H9 (cell line): ENCODE results near the gene MTG1. TPM values are rescaled to one million over a fixed set of nuclear protein-coding genes. Genes with fewer than 3 reads are reported as not detected.

Experiments
- DNase-seq: peaks from one replicate; pipeline ENCODE4 v3.0.0-alpha.2; 2017
- H2AFZ ChIP-seq: one replicate; pipeline ENCODE4 v1.6.1; 2013; ENCODE audit warnings: mild to moderate bottlenecking, low read length, control low read depth, moderate library complexity
- H2AK5ac ChIP-seq: 2 replicates; pipeline ENCODE4 v1.6.1; 2013; ENCODE audit warnings: low read length, control low read depth, mixed read lengths; ENCODE audit not compliant: insufficient read length
- H2BK120ac ChIP-seq: one replicate; pipeline ENCODE4 v1.6.1; 2013; ENCODE audit warnings: low read depth, mild to moderate bottlenecking, low read length, control low read depth, inconsistent platforms; ENCODE audit not compliant: poor library complexity, severe bottlenecking
- H2BK12ac ChIP-seq: 2 replicates; pipeline ENCODE4 v1.6.1; 2013; ENCODE audit warnings: low read length, control low read depth, mixed read lengths, low read depth; ENCODE audit not compliant: insufficient read length
- H2BK15ac ChIP-seq: 2 replicates; pipeline ENCODE4 v1.6.1; 2013; ENCODE audit warnings: low read depth, low read length, control low read depth
- H2BK20ac ChIP-seq: one replicate; pipeline ENCODE4 v1.6.1; 2013; ENCODE audit warnings: low read depth, mild to moderate bottlenecking, low read length, control low read depth, inconsistent platforms; ENCODE audit not compliant: poor library complexity, severe bottlenecking
- H2BK5ac ChIP-seq: 2 replicates; pipeline ENCODE4 v1.6.1; 2013; ENCODE audit warnings: low read length, control low read depth, mixed read lengths; ENCODE audit not compliant: insufficient read length
- H3K14ac ChIP-seq: 2 replicates; pipeline ENCODE4 v1.6.1; 2013; ENCODE audit warnings: low read length, control low read depth; ENCODE audit not compliant: insufficient read depth
- H3K18ac ChIP-seq: 2 replicates; pipeline ENCODE4 v1.6.1; 2013; ENCODE audit warnings: low read depth, mild to moderate bottlenecking, mixed read lengths, low read length, control low read depth; ENCODE audit not compliant: insufficient read length
- H3K23ac ChIP-seq: 2 replicates; pipeline ENCODE4 v1.6.1; 2013; ENCODE audit warnings: low read length, control low read depth, mixed read lengths, low read depth; ENCODE audit not compliant: insufficient read length
- H3K23me2 ChIP-seq: 2 replicates; pipeline ENCODE4 v1.6.1; 2013; ENCODE audit warnings: low read depth, mild to moderate bottlenecking, mixed read lengths, low read length, control low read depth; ENCODE audit not compliant: insufficient read length, poor library complexity, severe bottlenecking
- H3K27ac ChIP-seq: 2 replicates; pipeline ENCODE4 v1.5.1; 2013; ENCODE audit warnings: low read length, control low read depth, mixed read lengths, low read depth; ENCODE audit not compliant: insufficient read length
- H3K27me3 ChIP-seq: 2 replicates; pipeline ENCODE4 v1.6.1; 2013; ENCODE audit warnings: low read length, control low read depth, inconsistent platforms; ENCODE audit not compliant: insufficient read depth
- H3K4ac ChIP-seq: 2 replicates; pipeline ENCODE4 v1.6.1; 2013; ENCODE audit warnings: low read depth, mild to moderate bottlenecking, control low read depth, inconsistent platforms, low read length, moderate library complexity
- H3K4me1 ChIP-seq: 2 replicates; pipeline ENCODE4 v1.6.1; 2013; ENCODE audit warnings: low read length, control low read depth, inconsistent platforms; ENCODE audit not compliant: insufficient read depth
- H3K4me2 ChIP-seq: 2 replicates; pipeline ENCODE4 v1.6.1; 2013; ENCODE audit warnings: low read length, control low read depth, mixed read lengths; ENCODE audit not compliant: insufficient read length, insufficient read depth
- H3K56ac ChIP-seq: 2 replicates; pipeline ENCODE4 v1.6.1; 2013; ENCODE audit warnings: low read depth, mild to moderate bottlenecking, mixed read lengths, low read length, control low read depth; ENCODE audit not compliant: insufficient read length
- H3K79me1 ChIP-seq: 2 replicates; pipeline ENCODE4 v1.6.1; 2013; ENCODE audit warnings: low read depth, mild to moderate bottlenecking, moderate library complexity, low read length, control low read depth, inconsistent platforms; ENCODE audit not compliant: insufficient read depth, poor library complexity, severe bottlenecking
- H3K79me2 ChIP-seq: 2 replicates; pipeline ENCODE4 v1.6.1; 2013; ENCODE audit warnings: low read length, control low read depth, inconsistent platforms; ENCODE audit not compliant: insufficient read depth
- H3K9ac ChIP-seq: 2 replicates; pipeline ENCODE4 v1.6.1; 2013; ENCODE audit warnings: low read length, control low read depth, mixed read lengths; ENCODE audit not compliant: insufficient read length; ENCODE audit errors: extremely low read depth
- H3K9me3 ChIP-seq: one replicate; pipeline ENCODE4 v1.6.1; 2013; ENCODE audit warnings: low read depth, low read length, inconsistent platforms; ENCODE audit not compliant: control insufficient read depth
- H3T11ph ChIP-seq: one replicate; pipeline ENCODE4 v1.6.1; 2013; ENCODE audit warnings: mild to moderate bottlenecking, low read length, control low read depth, inconsistent platforms
- H4K20me1 ChIP-seq: one replicate; pipeline ENCODE4 v1.6.1; 2013; ENCODE audit not compliant: control insufficient read depth, insufficient read length, insufficient read depth
- H4K5ac ChIP-seq: 2 replicates; pipeline ENCODE4 v1.6.1; 2013; ENCODE audit warnings: low read depth, mild to moderate bottlenecking, mixed read lengths, low read length, control low read depth; ENCODE audit not compliant: insufficient read length
- H4K8ac ChIP-seq: replicated peaks from 2 replicates; pipeline ENCODE4 v1.6.1; 2013; ENCODE audit warnings: low read length, control low read depth, mixed read lengths, low read depth; ENCODE audit not compliant: insufficient read length
- H4K91ac ChIP-seq: 2 replicates; pipeline ENCODE4 v1.6.1; 2013; ENCODE audit warnings: low read depth, mild to moderate bottlenecking, moderate library complexity, mixed read lengths, low read length, control low read depth; ENCODE audit not compliant: insufficient read length
- H3K27ac Mint-ChIP-seq, 3 experiments: 2 replicates in 2 of 3; 3 replicates in 1 of 3; pipeline ENCODE4 v1.8.0; 2020 to 2021; ENCODE audit warnings: mixed read lengths in 3 of 3, mild to moderate bottlenecking in 1 of 3, moderate library complexity in 1 of 3
- H3K27me3 Mint-ChIP-seq: 2 replicates; pipeline ENCODE4 v1.8.0; 2021; ENCODE audit warnings: low read depth, mild to moderate bottlenecking, moderate library complexity, mixed read lengths
- H3K36me3 Mint-ChIP-seq, 3 experiments: 2 replicates in 2 of 3; 3 replicates in 1 of 3; pipeline ENCODE4 v1.8.0; 2020 to 2021; ENCODE audit warnings: low read depth in 3 of 3, mixed read lengths in 3 of 3; ENCODE audit not compliant: insufficient read depth in 1 of 3
- H3K4me1 Mint-ChIP-seq, 2 experiments: 2 replicates each; pipeline ENCODE4 v1.8.0; 2020; ENCODE audit warnings: mixed read lengths in 2 of 2
- H3K4me3 Mint-ChIP-seq, 2 experiments: 2 replicates in 1 of 2; 3 replicates in 1 of 2; pipeline ENCODE4 v1.8.0; 2020 to 2021; ENCODE audit warnings: mild to moderate bottlenecking in 2 of 2, mixed read lengths in 2 of 2, moderate library complexity in 1 of 2
- H3K9me3 Mint-ChIP-seq, 2 experiments: 2 replicates in 1 of 2; 3 replicates in 1 of 2; pipeline ENCODE4 v1.8.0; 2020; ENCODE audit warnings: mild to moderate bottlenecking in 2 of 2, mixed read lengths in 2 of 2, moderate library complexity in 1 of 2
- WGBS: extraction: QIAGEN DNeasy Blood & Tissue Kit; methylation state at CpG from one replicate; pipeline ENCODE4 v1.1.7; 2013; ENCODE audit warnings: missing lambda C conversion rate, low lambda C conversion rate, mixed read lengths; ENCODE audit not compliant: insufficient read length; ENCODE audit errors: extremely low coverage; 5-methylcytosine and 5-hydroxymethylcytosine counted together
- total RNA-seq: library from RNA; stranded (reverse); gene quantifications from 2 replicates; pipeline ENCODE4 v1.2.1, GENCODE V29; 2021
- TF ChIP-seq, protein P1 (sequence below): fragments of 200-600 bp; sonication (generic); conservative IDR thresholded peaks from 3 replicates; pipeline ENCODE4 v1.8.0; 2021; ENCODE audit warnings: antibody characterized with exemption, mild to moderate bottlenecking

Gene MTG1
- total RNA-seq, 1 experiment from 2014 or later = 65.3 TPM

DNA sequence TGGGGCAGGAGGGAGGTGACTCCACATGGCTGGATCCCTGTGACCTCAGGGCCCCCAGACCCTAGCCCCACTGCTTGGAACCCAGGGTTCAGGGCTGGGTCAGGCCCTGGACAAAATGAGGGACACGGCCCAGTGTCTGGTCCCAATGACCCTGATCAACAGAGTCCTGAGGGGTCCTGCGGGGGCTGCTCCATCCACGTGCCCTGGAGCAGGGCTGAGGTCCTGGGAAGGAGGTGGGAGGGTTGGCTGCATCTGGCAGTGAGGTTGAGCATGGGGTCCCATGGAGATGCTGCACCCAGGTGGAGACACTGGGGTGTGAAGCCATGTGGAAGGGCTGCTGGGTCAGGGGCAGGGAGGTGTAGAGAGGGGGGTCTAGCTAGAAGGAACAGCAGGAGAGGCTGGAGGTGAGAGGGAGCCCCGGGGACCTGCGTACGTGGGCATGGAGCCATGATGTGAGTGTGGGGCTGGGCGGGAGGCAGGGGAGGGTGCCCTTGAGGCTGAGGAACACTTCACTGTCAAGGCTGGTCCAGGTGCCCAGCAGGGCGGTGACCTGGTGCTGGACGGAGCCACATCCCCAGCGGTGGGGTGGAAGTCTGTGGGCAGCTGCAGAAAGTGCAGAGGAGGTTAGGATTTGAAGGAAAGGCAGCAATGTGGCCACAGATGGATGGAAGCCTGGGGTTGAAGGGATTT, 60.4 kb downstream of the MTG1 start:
- Mint-ChIP-seq H3K27me3 (peaks cover 4% of the 10 kb centered on the region; the same call in 1 of the 2 replicates), H3K36me3 (peaks cover 0 to 22% (median 10%) of the 10 kb centered on the region in 3 experiments; a peak in 5 of 7 replicates), H3K9me3 (peaks cover 82 to 98% of the 10 kb centered on the region in 2 experiments), H3K4me1 (no peaks in the 10 kb centered on the region), H3K4me3 (no peak overlapping the region), H3K27ac (no peak overlapping the region)
- H4K20me1 ChIP-seq = no peaks in the 10 kb centered on the region
- TF ChIP-seq, protein P1, sequence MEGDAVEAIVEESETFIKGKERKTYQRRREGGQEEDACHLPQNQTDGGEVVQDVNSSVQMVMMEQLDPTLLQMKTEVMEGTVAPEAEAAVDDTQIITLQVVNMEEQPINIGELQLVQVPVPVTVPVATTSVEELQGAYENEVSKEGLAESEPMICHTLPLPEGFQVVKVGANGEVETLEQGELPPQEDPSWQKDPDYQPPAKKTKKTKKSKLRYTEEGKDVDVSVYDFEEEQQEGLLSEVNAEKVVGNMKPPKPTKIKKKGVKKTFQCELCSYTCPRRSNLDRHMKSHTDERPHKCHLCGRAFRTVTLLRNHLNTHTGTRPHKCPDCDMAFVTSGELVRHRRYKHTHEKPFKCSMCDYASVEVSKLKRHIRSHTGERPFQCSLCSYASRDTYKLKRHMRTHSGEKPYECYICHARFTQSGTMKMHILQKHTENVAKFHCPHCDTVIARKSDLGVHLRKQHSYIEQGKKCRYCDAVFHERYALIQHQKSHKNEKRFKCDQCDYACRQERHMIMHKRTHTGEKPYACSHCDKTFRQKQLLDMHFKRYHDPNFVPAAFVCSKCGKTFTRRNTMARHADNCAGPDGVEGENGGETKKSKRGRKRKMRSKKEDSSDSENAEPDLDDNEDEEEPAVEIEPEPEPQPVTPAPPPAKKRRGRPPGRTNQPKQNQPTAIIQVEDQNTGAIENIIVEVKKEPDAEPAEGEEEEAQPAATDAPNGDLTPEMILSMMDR = no peak
- H4K5ac ChIP-seq = no peak overlapping the region
- H3K56ac ChIP-seq = no peak overlapping the region
- H3K27ac ChIP-seq = no peak overlapping the region
- no peaks in the 10 kb centered on the region for H3K27me3 ChIP-seq
- H3K14ac ChIP-seq = no peak overlapping the region
- H3K9ac ChIP-seq = no peak overlapping the region
- H3K4ac ChIP-seq = no peak overlapping the region
- DNase-seq = no peak
- peaks cover 91% of the 10 kb centered on the region for H3K9me3 ChIP-seq
- H3K23ac ChIP-seq = no peak overlapping the region
- no peaks in the 10 kb centered on the region for H3K79me1 ChIP-seq
- no peak overlapping the region for H2BK120ac ChIP-seq
- H3K4me1 ChIP-seq = no peaks in the 10 kb centered on the region
- no peak overlapping the region for H2BK5ac ChIP-seq
- no peak overlapping the region for H3K18ac ChIP-seq
- no peak overlapping the region for H2AFZ ChIP-seq
- H2BK20ac ChIP-seq = no peak overlapping the region
- H4K8ac ChIP-seq = no peak overlapping the region
- H4K91ac ChIP-seq = no peak overlapping the region
- H3K4me2 ChIP-seq = no peak overlapping the region
- H3K79me2 ChIP-seq = no peaks in the 10 kb centered on the region
- no CpG with 5 or more reads among the region's 10 CpGs for WGBS
- no peak overlapping the region for H3T11ph ChIP-seq
- H2BK12ac ChIP-seq = no peak overlapping the region
- no peaks in the 10 kb centered on the region for H3K23me2 ChIP-seq
- H2AK5ac ChIP-seq = no peak overlapping the region
- no peak overlapping the region for H2BK15ac ChIP-seq
